ENCODE results near the gene SSH2.

Gene SSH2

GRCh38 chr17:29698837-29699236 lies 231.2 kb downstream of the SSH2 start:
- DNase-seq = no peak

DNA sequence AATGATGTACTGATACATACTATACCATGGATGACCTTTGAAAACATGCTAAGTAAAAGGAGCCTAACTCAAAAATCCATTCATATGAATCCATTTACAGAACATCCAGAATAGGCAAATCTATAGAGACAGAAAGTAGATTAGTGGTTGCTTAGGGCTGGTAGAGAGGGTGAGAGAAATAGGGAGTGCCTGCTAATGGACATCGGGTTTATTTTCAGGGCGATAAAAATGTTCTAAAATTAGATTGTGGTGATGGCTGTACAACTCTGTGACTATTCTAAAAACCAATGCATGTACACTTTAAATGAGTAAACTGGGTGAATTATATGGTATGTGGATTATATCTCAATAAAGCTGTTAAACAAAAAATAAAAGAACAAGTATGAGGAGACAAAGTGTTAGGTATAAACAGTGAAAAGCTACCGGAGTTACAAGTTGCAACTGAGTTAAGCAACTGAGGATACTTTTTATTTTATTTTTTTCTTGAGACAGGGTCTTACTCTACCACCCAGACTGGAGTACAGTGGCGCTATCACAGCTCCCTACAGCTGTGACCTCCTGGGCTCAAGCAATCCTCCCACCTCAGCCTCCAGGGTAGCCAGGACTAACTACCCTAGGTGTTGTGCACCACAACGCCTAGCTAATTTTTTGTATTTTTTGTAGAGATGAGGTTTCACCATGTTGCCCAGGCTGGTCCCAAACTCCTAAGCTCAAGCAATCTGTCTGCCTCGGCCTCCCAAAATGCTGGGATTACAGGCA lies 231.8 kb downstream of the SSH2 start:
- no peak for DNase-seq

DNA sequence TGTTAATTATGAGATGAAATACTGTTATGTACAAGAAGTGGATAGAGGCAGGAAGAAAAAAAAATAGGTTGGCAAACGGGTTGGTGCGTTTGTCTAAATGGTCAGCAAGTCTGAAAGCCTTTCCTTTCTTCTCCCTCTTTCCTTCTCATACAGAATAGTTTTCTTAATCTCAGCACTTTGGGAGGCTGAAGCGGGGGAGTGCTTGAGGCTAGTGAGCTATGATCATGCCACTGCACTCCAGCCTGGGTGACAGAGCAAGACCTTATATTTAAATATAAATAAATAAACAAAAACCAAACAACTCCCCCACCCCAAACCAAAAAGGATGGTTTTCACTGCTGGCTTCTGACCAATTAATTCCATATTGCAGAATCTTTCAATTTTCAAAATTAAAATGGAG lies 232.7 kb downstream of the SSH2 start:
- DNase-seq = no peak

DNA sequence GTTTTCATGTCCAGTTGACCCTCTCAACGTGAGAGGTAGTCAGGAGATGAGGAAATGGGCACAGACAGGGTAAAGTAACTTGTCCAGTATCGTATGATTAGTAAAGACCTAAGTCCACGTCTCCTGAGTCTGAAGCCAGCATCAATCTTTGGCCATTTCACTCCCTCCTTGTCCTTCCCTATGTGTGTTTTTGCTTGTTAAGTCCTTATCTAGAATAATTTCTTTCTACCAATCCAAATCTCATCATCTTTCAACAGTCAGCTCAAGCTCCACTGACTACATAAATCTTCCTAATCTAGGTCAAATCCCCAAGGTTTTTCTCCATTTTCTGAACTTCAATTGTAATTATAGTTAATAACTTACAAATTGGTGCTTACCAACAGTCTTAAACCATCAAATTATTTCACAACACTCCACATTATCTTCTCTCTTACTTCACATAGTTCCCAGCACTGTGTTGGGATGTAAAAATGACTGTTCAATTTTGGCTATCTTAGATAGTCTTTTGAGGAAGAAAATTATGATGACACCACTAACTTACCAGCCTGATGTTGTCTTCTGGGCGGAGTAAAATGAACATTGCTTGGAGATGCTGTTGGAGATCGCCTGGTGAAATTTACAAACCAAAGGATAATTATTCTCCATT lies 235.0 kb downstream of the SSH2 start:
- DNase-seq = no peak

DNA sequence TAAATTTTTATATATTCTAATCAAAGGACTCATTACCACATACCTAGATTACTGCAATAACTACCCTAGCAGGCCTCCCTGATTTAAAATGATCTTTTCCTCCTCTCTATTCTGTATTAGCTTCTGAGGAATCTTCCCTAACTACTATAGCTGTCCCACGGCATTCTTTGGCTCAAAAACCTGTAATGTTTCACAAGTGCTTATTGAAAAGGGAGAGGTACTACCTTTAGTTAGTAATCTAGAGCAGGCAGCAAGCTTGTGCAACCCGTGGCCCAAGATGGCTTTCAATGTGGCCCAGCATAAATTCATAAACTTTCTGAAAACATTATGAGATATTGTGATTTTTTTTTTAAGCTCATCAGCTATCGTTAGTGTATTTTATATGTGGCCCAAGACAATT lies 236.3 kb downstream of the SSH2 start:
- no peak for DNase-seq

DNA sequence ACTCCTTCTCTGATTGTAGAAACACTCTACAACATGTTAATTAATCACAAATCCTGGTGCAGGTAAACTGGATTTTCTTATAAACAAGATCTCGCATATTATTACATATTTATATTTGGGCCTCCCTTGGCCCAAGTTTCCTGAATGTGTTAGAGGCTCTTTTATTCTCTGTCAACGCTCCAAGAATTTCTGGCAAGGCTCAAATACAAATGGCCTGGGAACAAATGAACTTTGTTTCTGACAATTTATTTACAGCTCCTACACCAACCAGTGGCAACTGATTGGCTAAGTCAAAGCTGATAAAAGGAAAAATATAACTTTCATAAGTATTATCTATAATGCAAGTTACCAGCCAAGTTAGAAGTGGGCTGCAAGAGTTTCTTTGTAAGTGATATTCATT lies 242.4 kb downstream of the SSH2 start:
- no peak for DNase-seq

DNA sequence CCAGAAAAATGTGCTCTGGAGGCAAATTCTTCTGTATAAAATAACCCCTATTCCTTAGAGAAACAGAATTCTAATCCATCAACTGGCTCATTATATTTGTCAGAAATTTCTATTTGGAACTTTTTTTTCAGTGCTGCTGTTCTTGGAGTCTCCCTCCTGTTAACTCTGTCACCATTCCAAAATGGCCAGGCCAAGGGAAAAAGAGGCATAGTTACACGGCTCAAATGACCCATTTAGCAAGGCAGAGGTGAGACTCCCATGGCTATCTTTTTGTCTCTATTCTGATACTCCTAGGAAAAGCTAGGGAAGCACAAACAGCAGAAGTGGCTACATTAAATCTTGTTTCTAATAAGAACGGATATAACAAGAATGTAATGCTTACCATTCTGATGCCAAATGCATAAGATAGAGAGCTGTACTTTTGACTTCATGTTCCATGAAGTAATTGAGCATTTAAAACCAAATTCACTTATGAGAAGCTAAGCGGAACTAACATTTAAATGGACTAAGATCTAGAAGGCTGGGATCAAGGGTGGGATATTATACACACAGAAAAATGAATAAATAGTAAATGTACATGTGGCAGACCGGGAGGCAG lies 242.9 kb downstream of the SSH2 start:
- no peak for DNase-seq

GRCh38 chr17:29683481-29683880 lies 246.5 kb downstream of the SSH2 start:
- no peak for DNase-seq

DNA sequence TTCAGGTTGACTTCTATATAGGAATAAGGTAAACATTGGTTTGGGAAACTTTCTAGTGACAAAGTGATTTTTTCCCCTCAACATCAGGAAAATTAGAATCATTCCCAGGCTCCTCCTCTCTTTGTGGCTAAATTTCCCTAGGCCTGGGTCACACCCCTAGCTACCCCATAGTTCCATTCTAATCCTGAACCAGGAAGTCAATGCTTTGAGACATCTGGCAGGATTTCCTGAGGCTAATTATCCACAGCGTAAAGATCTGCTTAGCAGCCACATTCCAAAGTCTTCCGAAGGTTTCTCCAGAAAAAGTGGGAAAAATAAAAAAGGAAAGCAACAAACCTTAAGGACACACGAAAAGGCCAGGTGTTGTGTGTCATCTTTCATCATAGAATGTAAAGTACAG lies 247.0 kb downstream of the SSH2 start:
- DNase-seq = peak in 1 of 2 experiments; percentile 46

DNA sequence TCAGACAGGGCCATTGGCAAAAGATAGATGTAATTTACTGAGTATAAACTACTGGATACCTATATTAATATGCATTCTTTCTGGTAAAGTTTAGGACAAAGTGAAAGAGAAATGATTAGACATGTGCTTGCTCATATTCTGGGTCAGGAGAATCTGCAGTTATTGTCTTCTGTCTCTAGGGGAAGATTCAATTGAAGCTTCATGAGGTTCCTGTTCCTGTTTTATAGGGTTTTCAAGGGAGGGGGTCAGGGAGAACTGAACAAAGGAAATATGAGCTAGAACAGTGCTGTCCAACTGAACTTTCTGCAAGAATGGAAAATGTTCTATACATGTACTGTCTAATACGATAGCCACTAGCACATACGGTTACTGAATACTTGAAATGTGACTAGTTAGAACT lies 248.0 kb downstream of the SSH2 start:
- DNase-seq = peak; percentile 44 to 50

- DNase-seq = no peak
Measured at GRCh38 chr17:29677824-29678223, 252.2 kb downstream of the SSH2 start.

- peak in 1 of 2 experiments; percentile 20 for DNase-seq
Measured at GRCh38 chr17:29677221-29677791, 252.7 kb downstream of the SSH2 start.

- peak; percentile 96 to 98 for DNase-seq
Measured at GRCh38 chr17:29675961-29676360, 254.1 kb downstream of the SSH2 start.

- no peak for DNase-seq
Measured at GRCh38 chr17:29674281-29674680, 255.7 kb downstream of the SSH2 start.

GRCh38 chr17:29671661-29672060 lies 258.4 kb downstream of the SSH2 start:
- DNase-seq = no peak

DNA sequence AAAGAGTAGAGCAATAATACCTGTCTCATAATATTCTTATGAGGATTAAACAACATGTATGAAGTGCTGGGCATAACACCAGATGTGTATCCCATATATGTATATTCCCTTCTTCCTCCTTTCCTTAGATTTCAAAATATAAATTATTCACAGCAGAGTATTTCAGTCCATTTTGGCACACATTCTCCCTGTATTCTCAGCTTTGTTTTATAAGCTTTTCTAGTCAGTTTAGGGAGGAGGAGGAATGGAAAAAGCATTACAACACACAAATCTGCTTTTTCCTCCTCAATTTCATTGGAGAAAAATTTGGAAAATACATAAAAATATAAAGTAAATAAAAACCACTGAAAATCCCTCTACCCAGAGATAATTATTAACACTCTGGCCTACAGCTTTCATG lies 260.8 kb downstream of the SSH2 start:
- no peak for DNase-seq

DNA sequence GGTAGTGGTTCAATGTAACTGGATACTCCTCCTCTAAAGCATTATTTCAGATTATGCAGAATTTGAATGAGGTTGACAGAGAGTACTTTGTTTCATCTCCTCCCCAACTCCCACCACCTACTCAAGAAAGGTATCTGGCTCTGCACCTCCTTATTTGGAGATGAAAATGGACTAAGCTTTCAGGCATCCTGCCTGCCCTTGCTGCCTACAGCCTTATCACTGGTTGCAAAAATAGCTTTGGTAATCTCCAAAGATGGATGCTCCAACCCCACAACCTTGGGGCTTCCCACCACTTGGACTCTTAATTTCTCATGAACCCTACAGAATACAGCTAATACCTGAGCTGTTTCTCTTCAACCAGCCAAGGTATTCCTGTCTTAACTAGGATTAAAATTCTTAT lies 262.1 kb downstream of the SSH2 start:
- DNase-seq = peak; percentile 74 to 78

GRCh38 chr17:29665481-29665810 lies 264.6 kb downstream of the SSH2 start:
- no peak for DNase-seq

DNA sequence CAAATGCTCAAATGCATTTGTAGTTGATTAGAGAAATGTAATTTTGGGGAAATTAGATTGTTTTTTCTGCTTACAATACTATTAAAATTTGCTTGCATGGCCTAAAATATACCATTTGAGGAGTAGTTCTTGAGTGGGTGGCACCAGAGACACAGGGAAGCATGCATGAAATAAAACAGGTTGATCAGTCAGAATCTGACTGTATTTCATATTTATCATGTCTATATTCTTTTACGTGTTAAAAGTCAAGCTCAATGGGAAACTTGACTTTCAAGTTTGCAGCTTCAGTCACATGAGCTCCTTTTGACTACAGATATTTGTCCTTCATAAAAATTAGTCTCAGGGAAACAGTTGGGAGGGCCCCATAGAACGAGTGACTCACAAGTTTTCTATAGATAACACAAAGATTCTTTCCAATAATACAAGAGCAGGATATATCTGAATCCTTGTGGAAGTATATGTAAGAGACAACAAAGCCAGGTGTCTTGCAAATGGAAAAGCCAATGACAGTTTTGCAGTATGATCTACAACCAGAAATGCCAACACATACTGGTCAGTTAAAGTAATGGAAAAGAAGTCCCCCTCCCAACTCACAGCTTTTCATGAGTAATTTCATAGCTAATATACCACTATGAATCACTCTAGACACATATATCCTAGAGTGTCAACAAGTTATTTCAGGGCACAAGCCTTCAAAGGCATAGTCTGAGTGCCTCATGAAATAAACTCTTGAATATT lies 265.1 kb downstream of the SSH2 start:
- DNase-seq = no peak

DNA sequence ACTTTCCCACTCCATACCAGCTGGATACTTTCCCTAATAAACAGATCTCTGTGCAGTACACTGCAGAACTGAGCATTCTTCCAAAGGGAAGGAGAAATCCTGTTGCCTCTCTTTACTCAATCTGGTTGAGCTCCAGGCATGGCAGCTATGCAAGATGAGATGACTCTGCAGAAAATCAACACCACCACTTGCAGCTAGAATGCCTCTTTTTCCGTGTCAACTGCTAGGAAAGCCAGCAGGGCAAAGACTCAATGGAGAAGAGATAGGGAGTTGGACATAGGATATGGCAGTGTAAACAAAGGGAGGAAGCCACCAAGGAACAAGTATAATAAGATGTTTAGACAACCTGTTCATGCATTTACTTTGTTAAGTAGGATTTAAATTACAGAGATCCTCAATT lies 266.9 kb downstream of the SSH2 start:
- DNase-seq = peak; percentile 57 to 80

DNA sequence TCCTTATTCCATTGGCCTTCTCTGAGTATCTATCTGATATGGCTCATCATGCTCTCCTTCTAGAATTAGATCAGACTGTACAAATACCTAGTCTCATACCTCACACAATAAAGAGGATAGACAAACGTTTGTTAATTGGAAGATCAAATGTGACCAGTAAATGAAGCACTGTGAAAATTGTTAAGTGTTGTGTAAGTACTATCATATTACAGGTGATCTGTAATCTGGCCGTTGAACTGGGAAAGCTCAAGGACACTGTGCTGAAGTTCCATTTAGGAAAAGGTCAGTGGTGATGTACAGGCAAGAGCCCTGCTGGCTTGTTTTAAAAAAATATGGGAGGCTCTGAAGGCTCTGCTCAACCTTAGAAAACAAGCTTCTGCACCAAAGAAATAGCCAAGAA lies 268.8 kb downstream of the SSH2 start:
- peak; percentile 63 to 66 for DNase-seq

DNA sequence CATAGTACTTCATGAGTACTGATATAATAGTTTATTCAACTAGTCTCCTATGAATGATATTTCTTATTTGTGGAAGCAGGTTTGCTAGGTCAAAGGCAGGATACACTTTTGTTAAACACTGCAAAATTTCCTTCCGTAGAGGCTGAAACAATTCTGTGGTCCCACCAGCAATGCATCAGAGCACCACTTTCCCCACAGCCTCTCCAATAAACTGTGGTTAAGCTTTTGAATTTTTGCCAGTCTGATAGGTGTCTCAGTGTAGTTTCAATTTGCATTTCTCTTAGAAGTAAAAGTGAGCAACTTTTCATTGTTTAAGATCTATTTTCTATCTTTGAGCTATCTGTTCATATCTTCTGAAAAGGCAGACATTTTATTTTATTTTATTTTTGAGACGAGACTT lies 270.9 kb downstream of the SSH2 start:
- DNase-seq = no peak

GRCh38 chr17:29655323-29655722 lies 274.7 kb downstream of the SSH2 start:
- DNase-seq = no peak

All from NCI-H526 (cell line).